ENCODE results near the gene RAX2.

GRCh38 chr19:3725121-3725520 lies 46.9 kb downstream of the RAX2 start:
- no peak for TF ChIP-seq CTCF (IDR thresholded peaks at IDR 0.05)
- TF ChIP-seq POLR2AphosphoS5 (IDR thresholded peaks at IDR 0.05; ENCODE audit: insufficient read depth in 1 of 2, low read depth in 1 of 2), result no peak
- TF ChIP-seq POLR2A (IDR thresholded peaks at IDR 0.05), result no peak
